A673 (cell line): ENCODE data around the gene KCNQ2. TPM values are rescaled to one million over a fixed set of nuclear protein-coding genes. Genes with fewer than 3 reads are reported as not detected.

Source experiments
- BruUV-seq: library from RNA; stranded (reverse); fragments of 400-500 nt; replicated peaks from 2 replicates; lab custom pipeline; 2021; lab: Mats Ljungman, UMichigan
- CTCF ChIA-PET: fragments of 300-600 bp; sonication (Branson Sonifier 250); formaldehyde crosslinking; loops from one replicate; lab custom pipeline; 2022; ENCODE audit warnings: antibody characterized with exemption; lab: Charles Lee
- POLR2A ChIA-PET: fragments of 300-600 bp; sonication (Branson Sonifier 250); formaldehyde crosslinking; loops from one replicate; lab custom pipeline; 2022; ENCODE audit warnings: antibody characterized with exemption; ENCODE audit not compliant: low non-redundant PET; lab: Charles Lee
- DNase-seq: peaks from one replicate; pipeline ENCODE4 v3.0.0-alpha.2; 2015; ENCODE audit warnings: low spot score
- H3K27ac ChIP-seq: fragments of 200-600 bp; sonication (generic); 2 replicates; pipeline ENCODE4 v1.5.1; 2016; ENCODE audit warnings: mixed run types, low read depth, mild to moderate bottlenecking, mixed read lengths, antibody characterized with exemption, low read length; ENCODE audit not compliant: poor library complexity, severe bottlenecking
- H3K27me3 ChIP-seq: fragments of 200-600 bp; sonication (generic); replicated peaks from 2 replicates; pipeline ENCODE4 v1.6.1; 2017; ENCODE audit warnings: mixed run types, low read depth, mild to moderate bottlenecking, mixed read lengths, antibody characterized with exemption, low read length; ENCODE audit not compliant: insufficient read depth, poor library complexity
- H3K36me3 ChIP-seq: fragments of 200-600 bp; sonication (generic); 2 replicates; pipeline ENCODE4 v1.6.1; 2016; ENCODE audit warnings: mixed run types, mild to moderate bottlenecking, mixed read lengths, antibody characterized with exemption, low read length; ENCODE audit not compliant: insufficient read depth, poor library complexity, severe bottlenecking
- H3K4me1 ChIP-seq: fragments of 200-600 bp; sonication (generic); 2 replicates; pipeline ENCODE4 v1.6.1; 2017; ENCODE audit warnings: mixed run types, mild to moderate bottlenecking, mixed read lengths, antibody characterized with exemption, low read length; ENCODE audit not compliant: insufficient read depth, poor library complexity, severe bottlenecking
- H3K4me3 ChIP-seq: fragments of 200-600 bp; sonication (generic); 2 replicates; pipeline ENCODE4 v1.5.1; 2016; ENCODE audit warnings: low read depth, mixed run types, mild to moderate bottlenecking, mixed read lengths, low read length; ENCODE audit not compliant: poor library complexity, severe bottlenecking
- H3K9me3 ChIP-seq: fragments of 200-600 bp; sonication (generic); 2 replicates; pipeline ENCODE4 v1.6.1; 2016; ENCODE audit warnings: mixed run types, low read depth, mild to moderate bottlenecking, mixed read lengths, antibody characterized with exemption, low read length; ENCODE audit not compliant: poor library complexity, severe bottlenecking
- CTCF ChIP-seq: fragments of 300-800, 200-600 bp; sonication (generic); conservative IDR thresholded peaks from 2 replicates; pipeline ENCODE4 v1.5.1; 2017; ENCODE audit warnings: low read depth, mild to moderate bottlenecking, antibody characterized with exemption, low read length, moderate library complexity, mixed read lengths
- EZH2 ChIP-seq: fragments of 200-600 bp; sonication (generic); IDR thresholded peaks from 2 replicates; pipeline ENCODE4 v1.6.1; 2017; ENCODE audit warnings: borderline replicate concordance, low read depth, mild to moderate bottlenecking, mixed read lengths, antibody characterized with exemption, low read length; ENCODE audit not compliant: poor library complexity, severe bottlenecking
- intact Hi-C: fragments of 100-400 bp; cut with micrococcal nuclease; formaldehyde crosslinking; loops from one replicate; pipeline ENCODE4 v1.10.0; 2022; ENCODE audit not compliant: unreplicated experiment
- total RNA-seq: library from RNA; stranded (reverse); gene quantifications from 2 replicates; pipeline ENCODE4 v1.2.3, GENCODE V29; 2021

KCNQ2 gene
- total RNA-seq, 1 experiment from 2014 or later, result 6.6 TPM

- ChIA-PET POLR2A (no interaction called here), CTCF (no interaction called here)
- no peak for DNase-seq
- intact Hi-C loops, result no loop called here
- Histone ChIP-seq H3K36me3 (no peaks in the 10 kb centered on the region), H3K27ac (no peak overlapping the region), H3K4me3 (no peak overlapping the region), H3K27me3 (peaks cover 11% of the 10 kb centered on the region), H3K9me3 (no peaks in the 10 kb centered on the region), H3K4me1 (peaks cover 11% of the 10 kb centered on the region)
- no peak for TF ChIP-seq CTCF
- no peak for TF ChIP-seq EZH2
- BruUV-seq, result no TSS peak
Observed at GRCh38 chr20:63461104-63461763, 11.2 kb downstream of the KCNQ2 start.

- no TSS peak for BruUV-seq
- ChIA-PET CTCF (no interaction called here), POLR2A (no interaction called here)
- DNase-seq, result no peak
- H3K36me3 ChIP-seq, result no peaks in the 10 kb centered on the region
- H3K4me3 ChIP-seq, result no peak overlapping the region
- TF ChIP-seq EZH2, result no peak
- no peak for TF ChIP-seq CTCF
- H3K9me3 ChIP-seq, result no peaks in the 10 kb centered on the region
- peaks cover 29% of the 10 kb centered on the region for H3K4me1 ChIP-seq
- peaks cover 2% of the 10 kb centered on the region for H3K27me3 ChIP-seq
- no peak overlapping the region for H3K27ac ChIP-seq
- intact Hi-C loops, result no loop called here
Observed at GRCh38 chr20:63459070-63459380, 13.4 kb downstream of the KCNQ2 start.

- H3K4me3 ChIP-seq, result no peak overlapping the region
- H3K27me3 ChIP-seq, result no peaks in the 10 kb centered on the region
- no peaks in the 10 kb centered on the region for H3K9me3 ChIP-seq
- CTCF ChIA-PET, result no interaction called here
- intact Hi-C loops, result no loop called here
- no TSS peak for BruUV-seq
- peaks cover 35% of the 10 kb centered on the region for H3K4me1 ChIP-seq
- no peaks in the 10 kb centered on the region for H3K36me3 ChIP-seq
- POLR2A ChIA-PET, result no interaction called here
- no peak overlapping the region for H3K27ac ChIP-seq
- no peak for DNase-seq
- no peak for TF ChIP-seq CTCF
- no peak for TF ChIP-seq EZH2
Observed at GRCh38 chr20:63458170-63459069, 14.0 kb downstream of the KCNQ2 start.
